BE2C (cell line): ENCODE results near the gene VPS51.
A peak's percentile ranks its signal among the peaks of the same experiment; 100 is the strongest.

Source experiments
- DNase-seq: peaks from one replicate; pipeline ENCODE4 v3.0.0-alpha.2; 2020
- H3K27me3 ChIP-seq: fragments of 250-450 bp; sonication (Bioruptor Pico); 2 replicates; pipeline ENCODE4 v1.5.1; 2020; ENCODE audit warnings: mild to moderate bottlenecking
- H3K36me3 ChIP-seq: fragments of 250-450 bp; sonication (Bioruptor Pico); 2 replicates; pipeline ENCODE4 v1.5.1; 2020; ENCODE audit warnings: mild to moderate bottlenecking
- H3K4me1 ChIP-seq: fragments of 250-450 bp; sonication (Bioruptor Pico); 2 replicates; pipeline ENCODE4 v1.5.1; 2020
- H3K4me3 ChIP-seq: 2 replicates; pipeline ENCODE4 v1.5.1; 2011; ENCODE audit warnings: low read depth, low read length
- H3K9me3 ChIP-seq: fragments of 250-450 bp; sonication (Bioruptor Pico); 2 replicates; pipeline ENCODE4 v1.5.1; 2020
- TF ChIP-seq, protein P1 (sequence below): IDR thresholded peaks from 2 replicates; pipeline ENCODE4 v1.5.1; 2012; ENCODE audit warnings: mild to moderate bottlenecking, low read depth, low read length

Gene VPS51

DNA sequence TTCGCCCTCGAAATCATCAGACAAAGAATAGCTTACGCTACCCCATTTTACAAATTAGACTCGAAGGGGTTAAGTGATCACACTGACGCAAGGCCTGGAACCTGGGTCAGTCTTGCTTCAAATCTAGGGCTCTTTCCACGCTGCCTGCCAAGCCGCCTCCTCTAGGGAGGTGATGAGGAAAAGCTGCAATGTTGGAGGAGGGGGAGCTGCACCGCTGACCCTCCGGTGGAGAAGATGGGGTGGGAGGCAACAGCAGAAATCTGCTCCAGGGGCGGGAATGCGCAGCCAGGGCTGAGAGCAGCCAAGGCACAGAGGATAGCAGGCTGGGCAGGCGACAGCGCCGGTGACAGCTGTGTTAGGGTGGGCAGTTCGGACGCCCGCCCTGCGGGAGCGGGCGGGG is 37.7 kb downstream of the VPS51 start:
- Histone ChIP-seq H3K4me1 (no peaks in the 10 kb centered on the region), H3K9me3 (no peaks in the 10 kb centered on the region), H3K36me3 (peaks cover 9% of the 10 kb centered on the region; the same call in 1 of the 2 replicates), H3K4me3 (peak overlapping the region; percentile 73), H3K27me3 (no peaks in the 10 kb centered on the region)
- DNase-seq: no peak
- TF ChIP-seq, protein P1, sequence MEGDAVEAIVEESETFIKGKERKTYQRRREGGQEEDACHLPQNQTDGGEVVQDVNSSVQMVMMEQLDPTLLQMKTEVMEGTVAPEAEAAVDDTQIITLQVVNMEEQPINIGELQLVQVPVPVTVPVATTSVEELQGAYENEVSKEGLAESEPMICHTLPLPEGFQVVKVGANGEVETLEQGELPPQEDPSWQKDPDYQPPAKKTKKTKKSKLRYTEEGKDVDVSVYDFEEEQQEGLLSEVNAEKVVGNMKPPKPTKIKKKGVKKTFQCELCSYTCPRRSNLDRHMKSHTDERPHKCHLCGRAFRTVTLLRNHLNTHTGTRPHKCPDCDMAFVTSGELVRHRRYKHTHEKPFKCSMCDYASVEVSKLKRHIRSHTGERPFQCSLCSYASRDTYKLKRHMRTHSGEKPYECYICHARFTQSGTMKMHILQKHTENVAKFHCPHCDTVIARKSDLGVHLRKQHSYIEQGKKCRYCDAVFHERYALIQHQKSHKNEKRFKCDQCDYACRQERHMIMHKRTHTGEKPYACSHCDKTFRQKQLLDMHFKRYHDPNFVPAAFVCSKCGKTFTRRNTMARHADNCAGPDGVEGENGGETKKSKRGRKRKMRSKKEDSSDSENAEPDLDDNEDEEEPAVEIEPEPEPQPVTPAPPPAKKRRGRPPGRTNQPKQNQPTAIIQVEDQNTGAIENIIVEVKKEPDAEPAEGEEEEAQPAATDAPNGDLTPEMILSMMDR: no peak

DNA sequence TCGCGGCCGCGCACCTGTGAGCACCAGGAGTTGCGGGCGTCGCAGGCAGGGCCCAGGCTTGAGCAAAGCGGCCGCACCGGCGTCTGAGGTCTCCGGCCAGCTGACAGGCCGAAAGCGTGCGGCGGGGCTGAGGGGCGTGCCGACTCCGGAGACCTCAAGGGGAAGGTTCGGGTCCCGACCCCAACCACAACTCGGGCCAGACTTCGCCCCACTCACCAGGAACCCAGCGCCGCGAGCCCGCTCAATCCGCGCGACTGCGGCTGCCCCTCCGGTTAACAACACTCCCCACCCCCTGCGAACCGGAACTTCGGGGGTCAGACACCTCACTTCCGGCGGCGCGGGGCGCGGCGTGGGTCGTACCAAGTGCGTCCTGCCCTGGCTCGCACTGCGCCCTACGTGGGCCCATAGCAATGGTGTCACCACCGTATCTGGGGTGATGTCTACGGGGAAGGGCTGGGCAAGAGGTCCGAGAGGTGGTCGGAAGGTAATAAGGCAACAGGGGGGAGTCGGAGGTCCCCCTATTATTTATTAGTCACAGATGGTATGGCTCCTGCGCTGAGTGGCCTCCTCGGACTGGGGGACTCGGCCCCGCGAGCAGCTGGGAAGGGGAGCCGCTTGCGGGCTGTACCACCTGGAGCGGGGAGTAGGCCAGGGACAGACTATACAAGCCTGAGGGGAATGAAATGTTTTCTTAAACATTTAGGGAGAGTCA is 38.4 kb downstream of the VPS51 start, which contains the start of gene SYVN1:
Gene SYVN1, minus strand, starts transcription at position 280 of the 712 bp plus-strand sequence. CDS start 918 bp downstream, outside the sequence.
- peak; percentile 84 for DNase-seq
- TF ChIP-seq, protein P1: no peak
- Histone ChIP-seq H3K27me3 (no peaks in the 10 kb centered on the region), H3K4me3 (peak within 1 kb of the TSS; percentile 73), H3K36me3 (peaks cover 9% of the 10 kb centered on the region; the same call in 1 of the 2 replicates), H3K4me1 (no peaks in the 10 kb centered on the region), H3K9me3 (no peaks in the 10 kb centered on the region)

DNA sequence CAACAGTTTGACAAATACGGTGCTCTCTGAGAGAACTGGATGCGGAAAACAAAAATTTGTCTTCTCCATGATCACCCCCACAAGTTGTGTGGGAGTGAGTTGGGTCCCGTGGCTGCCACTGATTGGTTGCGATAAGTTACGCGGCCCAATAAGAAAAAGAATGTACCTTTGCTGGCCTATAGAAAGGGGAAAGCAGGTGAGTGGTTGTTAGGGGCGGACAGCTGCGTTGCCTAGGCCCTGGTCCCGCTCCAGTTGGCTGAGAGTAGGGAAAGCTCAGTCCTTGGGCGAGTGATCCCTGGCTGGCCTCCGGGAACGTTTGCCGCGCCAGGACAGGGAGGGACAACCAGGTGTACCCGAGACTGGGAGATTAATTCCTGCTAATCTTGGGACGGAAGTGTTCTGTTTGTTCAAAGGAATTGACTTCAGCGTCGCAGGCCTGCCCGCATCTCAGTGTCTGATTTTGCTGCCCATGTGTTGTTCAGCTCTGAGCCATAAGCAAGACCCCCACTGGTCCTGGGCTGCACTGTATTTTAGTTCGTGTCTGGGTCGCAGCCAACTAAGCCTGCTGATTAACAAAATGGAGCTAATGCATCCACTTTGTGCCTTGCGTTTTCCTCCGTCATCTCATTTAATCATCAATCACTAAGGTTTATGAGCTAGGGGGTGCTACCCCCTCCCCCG is 39.1 kb downstream of the VPS51 start:
- TF ChIP-seq, protein P1: no peak
- Histone ChIP-seq H3K27me3 (no peaks in the 10 kb centered on the region), H3K9me3 (no peaks in the 10 kb centered on the region), H3K36me3 (peaks cover 7% of the 10 kb centered on the region; the same call in 1 of the 2 replicates), H3K4me1 (no peaks in the 10 kb centered on the region), H3K4me3 (peak overlapping the region; percentile 73)
- DNase-seq: peak; percentile 80

DNA sequence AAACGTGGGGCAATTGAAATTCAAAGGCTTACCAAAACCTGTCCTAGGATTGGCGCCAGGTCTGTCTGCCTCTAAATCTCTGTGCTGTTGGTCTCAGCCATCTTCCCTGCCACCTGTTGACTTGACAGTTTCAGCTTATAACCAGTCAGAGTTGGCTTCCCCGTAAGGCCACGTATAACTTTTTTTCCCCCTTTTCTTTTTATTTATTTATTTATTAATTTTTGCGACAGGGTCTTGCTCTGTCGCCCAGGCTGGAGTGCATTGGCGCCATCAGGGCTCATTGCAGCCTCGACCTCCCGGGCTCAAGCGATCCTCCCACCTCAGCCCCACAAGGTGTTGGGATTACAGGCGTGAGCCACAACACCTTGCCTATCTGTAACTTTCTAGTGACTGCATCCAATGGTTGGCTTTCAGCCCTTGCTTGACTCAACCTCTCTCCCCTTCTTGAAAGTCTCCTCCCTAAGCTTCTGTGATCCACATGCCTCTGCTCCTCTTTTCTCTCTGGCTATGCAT is 39.7 kb downstream of the VPS51 start:
- Histone ChIP-seq H3K27me3 (no peaks in the 10 kb centered on the region), H3K4me1 (no peaks in the 10 kb centered on the region), H3K4me3 (peak overlapping the region; percentile 73), H3K36me3 (0 out of 2 replicates have a peak, but pooled peaks cover 6% of the 10 kb centered on the region), H3K9me3 (no peaks in the 10 kb centered on the region)
- TF ChIP-seq, protein P1: no peak
- DNase-seq: no peak

DNA sequence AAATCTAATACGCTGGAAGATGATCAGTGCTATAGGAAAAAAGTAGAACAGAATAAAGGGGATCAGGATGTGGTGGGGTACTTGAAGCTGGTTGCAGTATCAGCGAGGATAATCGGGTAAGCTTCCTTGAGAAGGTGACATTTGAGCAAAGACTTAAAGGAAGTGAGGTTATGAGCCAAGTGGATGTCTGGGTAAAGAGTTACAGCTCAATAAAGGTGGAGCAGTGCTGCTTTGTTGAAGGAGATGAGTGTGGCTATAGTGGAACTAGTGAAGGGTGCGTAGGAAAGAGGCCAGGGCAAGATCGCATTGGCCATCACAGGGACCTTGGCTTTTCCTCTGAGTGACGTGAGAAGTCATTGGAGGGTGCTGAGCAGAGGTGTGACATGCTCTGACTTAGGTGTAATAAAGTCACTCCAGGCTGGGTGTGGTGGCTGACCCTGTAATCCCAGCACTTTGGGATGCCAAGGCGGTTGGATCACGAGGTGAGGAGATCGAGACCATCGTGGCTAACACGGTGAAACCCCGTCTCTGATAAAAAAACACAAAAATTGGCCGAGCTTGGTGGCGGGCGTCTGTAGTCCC is 40.6 kb downstream of the VPS51 start:
- H3K4me3 ChIP-seq: no peak overlapping the region
- H3K9me3 ChIP-seq: no peaks in the 10 kb centered on the region
- H3K36me3 ChIP-seq: no peaks in the 10 kb centered on the region
- H3K4me1 ChIP-seq: no peaks in the 10 kb centered on the region
- DNase-seq: no peak
- no peaks in the 10 kb centered on the region for H3K27me3 ChIP-seq
- TF ChIP-seq, protein P1: no peak
